ENCODE data around the gene UGT1A8. TPM values are rescaled to one million over a fixed set of nuclear protein-coding genes. Genes with fewer than 3 reads are reported as not detected.

UGT1A8 gene
- total and polyA plus RNA-seq, 9 of the 15 experiments (the other 6 are each of a cell fraction or from before 2014, with no cell fraction given), result 0.04 TPM; not detected in 8

GRCh38 chr2:233700028-233700635 lies 82.7 kb downstream of the UGT1A8 start (continued):
- TF ChIP-seq STAT5B (CRISPR knock-in tag; IDR thresholded peaks at IDR 0.05) (no peak), ZNF239 (CRISPR knock-in tag; IDR thresholded peaks at IDR 0.05) (no peak), ZC3H11A (IDR thresholded peaks at IDR 0.05; ENCODE audit: low read depth, low read length) (no peak), ELF4 (CRISPR knock-in tag; IDR thresholded peaks at IDR 0.05) (no peak), PTRF (tag; IDR thresholded peaks at IDR 0.05) (no peak), HES1 (IDR thresholded peaks at IDR 0.05; ENCODE audit: low read depth) (0 out of 2 replicates have a peak, but pooled peaks have one; percentile 64), SMAD4 (CRISPR knock-in tag; conservative IDR thresholded peaks at IDR 0.05) (no peak), TEAD1 (CRISPR knock-in tag; IDR thresholded peaks at IDR 0.05) (peak in 1 of 2 experiments; percentile 93; a peak in 2 of 4 replicates), EGR1 (conservative IDR thresholded peaks at IDR 0.05) (no peak), RNF2 (IDR thresholded peaks at IDR 0.05) (0 out of 2 replicates have a peak, but pooled peaks have one; percentile 34), HMGN3 (IDR thresholded peaks at IDR 0.05; ENCODE audit: borderline replicate concordance, extremely low read depth, insufficient read length, low read depth, low read length) (peak; percentile 44), E2F1 (CRISPR knock-in tag; IDR thresholded peaks at IDR 0.05) (no peak), ZNF175 (CRISPR knock-in tag; IDR thresholded peaks at IDR 0.05; ENCODE audit: low read depth) (no peak), ZNF217 (CRISPR knock-in tag; IDR thresholded peaks at IDR 0.05) (no peak), MAFG (tag; conservative IDR thresholded peaks at IDR 0.05) (peak; percentile 98), TSC22D4 (tag; IDR thresholded peaks at IDR 0.05) (no peak), SIX5 (IDR thresholded peaks at IDR 0.05; ENCODE audit: borderline replicate concordance in 1 of 2, insufficient read depth in 1 of 2, low read depth in 1 of 2, low read length in 2 of 2) (no peak), SMAD1 (IDR thresholded peaks at IDR 0.05; ENCODE audit: low read depth, low read length, partially characterized antibody) (no peak), VEZF1 (CRISPR knock-in tag; IDR thresholded peaks at IDR 0.05) (no peak; the same call in 1 of the 2 replicates), HDGF (IDR thresholded peaks at IDR 0.05) (no peak), FOXO4 (CRISPR knock-in tag; IDR thresholded peaks at IDR 0.05) (no peak), ATF2 (CRISPR knock-in tag; IDR thresholded peaks at IDR 0.05) (no peak), CHD1 (IDR thresholded peaks at IDR 0.05; ENCODE audit: low read length) (no peak), ZNF274 (IDR thresholded peaks at IDR 0.05; ENCODE audit: borderline replicate concordance, low read depth, low read length) (no peak)
